Upper lobe of left lung (tissue), 4 donors: ENCODE results near the gene COMMD7.

Source experiments
- CTCF ChIP-seq, 6 experiments: fragments of 450-650 bp in 4 of 6; fragments of 200-600 bp in 2 of 6; sonication (generic) in 2 of 6; IDR thresholded peaks; one replicate each; pipeline ENCODE4 v1.5.1; 2016 to 2019; ENCODE audit warnings: antibody characterized with exemption in 6 of 6
- EP300 ChIP-seq, 4 donors: sonication (generic); formaldehyde crosslinking; IDR thresholded peaks; one replicate each; pipeline ENCODE4 v1.5.1; 2017; ENCODE audit warnings: antibody characterized with exemption in 4 of 4, control low read depth in 2 of 4
- POLR2AphosphoS5 ChIP-seq, 2 donors: sonication (generic); formaldehyde crosslinking; IDR thresholded peaks; one replicate each; pipeline ENCODE4 v1.5.1; 2017; ENCODE audit warnings: antibody characterized with exemption in 2 of 2

- TF ChIP-seq CTCF (IDR thresholded peaks at IDR 0.05) (no peak), EP300 (IDR thresholded peaks at IDR 0.05) (no peak), POLR2AphosphoS5 (IDR thresholded peaks at IDR 0.05) (no peak)
Measured at GRCh38 chr20:32753731-32754130, 10.5 kb upstream of the COMMD7 start.
